Measurements from ENCODE around the gene EPHB6.

The EPHB6 gene

GRCh38 chr7:142867097-142867378 lies 12.2 kb downstream of the EPHB6 start:
- DNase-seq: no peak

- peak in 1 of 2 donors; percentile 12 for DNase-seq
These were observed 12.7 kb downstream of the EPHB6 start for GRCh38 chr7:142867398-142868187.

GRCh38 chr7:142868188-142868985 lies 13.5 kb downstream of the EPHB6 start:
- peak in 1 of 2 donors; percentile 15 for DNase-seq

GRCh38 chr7:142868986-142869415 lies 14.1 kb downstream of the EPHB6 start:
- peak in 1 of 2 donors; percentile 10 for DNase-seq

- no peak for DNase-seq
These were observed 14.6 kb downstream of the EPHB6 start for GRCh38 chr7:142869434-142869833.

GRCh38 chr7:142870147-142870559 lies 15.3 kb downstream of the EPHB6 start:
- DNase-seq: peak in 1 of 2 donors; percentile 8

- peak in 1 of 2 donors; percentile 7 for DNase-seq
These were observed 15.8 kb downstream of the EPHB6 start for GRCh38 chr7:142870566-142871259.

- peak in 1 of 2 donors; percentile 9 for DNase-seq
These were observed 16.6 kb downstream of the EPHB6 start for GRCh38 chr7:142871260-142872105.

GRCh38 chr7:142872106-142872675 lies 17.3 kb downstream of the EPHB6 start:
- no peak for DNase-seq

- peak in 1 of 2 donors; percentile 59 for DNase-seq
These were observed 18.5 kb downstream of the EPHB6 start for GRCh38 chr7:142873281-142873784.

- no peak for DNase-seq
These were observed 19.0 kb downstream of the EPHB6 start for GRCh38 chr7:142873871-142874270.

GRCh38 chr7:142874409-142874808 lies 19.5 kb downstream of the EPHB6 start:
- DNase-seq: no peak

- no peak for DNase-seq
These were observed 20.0 kb downstream of the EPHB6 start for GRCh38 chr7:142874837-142875236.

- no peak for DNase-seq
These were observed 20.6 kb downstream of the EPHB6 start for GRCh38 chr7:142875456-142875855.

GRCh38 chr7:142876236-142876960 lies 21.5 kb downstream of the EPHB6 start:
- DNase-seq: no peak

GRCh38 chr7:142876991-142877910 lies 22.4 kb downstream of the EPHB6 start:
- no peak for DNase-seq

- no peak for DNase-seq
These were observed 23.4 kb downstream of the EPHB6 start for GRCh38 chr7:142878315-142878714.

- DNase-seq: no peak
These were observed 24.2 kb downstream of the EPHB6 start for GRCh38 chr7:142879060-142879459.

GRCh38 chr7:142880876-142881505 lies 26.1 kb downstream of the EPHB6 start:
- peak; percentile 52 to 53 for DNase-seq
